Ascending aorta (tissue), 2 donors: Measurements from ENCODE around the gene ODF2L. TPM values are rescaled to one million over a fixed set of nuclear protein-coding genes. Genes with fewer than 3 reads are reported as not detected.

Source experiments
- DNase-seq, 2 donors: peaks; one replicate each; pipeline ENCODE4 v3.0.0-alpha.2; 2019; ENCODE audit warnings: low spot score in 2 of 2
- H3K27ac ChIP-seq, 2 donors: fragments of 200-600 bp; sonication (generic); one replicate each; pipeline ENCODE4 v1.5.1; 2016 to 2017; ENCODE audit warnings: mild to moderate bottlenecking in 1 of 2
- H3K27me3 ChIP-seq: fragments of 200-600 bp; sonication (generic); one replicate; pipeline ENCODE4 v1.5.1; 2017
- H3K36me3 ChIP-seq, 2 donors: fragments of 200-600 bp; sonication (generic); one replicate each; pipeline ENCODE4 v1.5.1; 2016
- H3K4me1 ChIP-seq, 2 donors: fragments of 200-600 bp; sonication (generic); one replicate each; pipeline ENCODE4 v1.5.1; 2016 to 2017; ENCODE audit warnings: mild to moderate bottlenecking in 1 of 2
- H3K4me3 ChIP-seq, 2 donors: fragments of 200-600 bp; sonication (generic); one replicate each; pipeline ENCODE4 v1.5.1; 2016 to 2017; ENCODE audit warnings: mild to moderate bottlenecking in 1 of 2
- H3K9me3 ChIP-seq, 2 donors: fragments of 200-600 bp; sonication (generic); one replicate each; pipeline ENCODE4 v1.5.1; 2016
- intact Hi-C: fragments of 100-400 bp; cut with DNase I; formaldehyde crosslinking; loops from one replicate; pipeline ENCODE4 v1.15.1; 2023
- total RNA-seq: library from RNA; depleted of rRNA; stranded (reverse); fragments of >200 nt; gene quantifications from one replicate; pipeline ENCODE4 v1.1.0, GENCODE V29; 2016
- TF ChIP-seq, protein P1 (sequence below), 3 experiments: fragments of 200-600 bp in 2 of 3; fragments of 450-650 bp in 1 of 3; sonication (generic) in 2 of 3; IDR thresholded peaks; one replicate each; pipeline ENCODE4 v1.5.1; 2016 to 2019; ENCODE audit warnings: antibody characterized with exemption in 3 of 3, mild to moderate bottlenecking in 1 of 3, moderate library complexity in 1 of 3

The ODF2L gene
- total RNA-seq, 1 donor from 2014 or later = 6.2 TPM

GRCh38 chr1:86339906-86340305 lies 56.2 kb downstream of the ODF2L start:
- intact Hi-C loops = no loop called here
- TF ChIP-seq, protein P1, sequence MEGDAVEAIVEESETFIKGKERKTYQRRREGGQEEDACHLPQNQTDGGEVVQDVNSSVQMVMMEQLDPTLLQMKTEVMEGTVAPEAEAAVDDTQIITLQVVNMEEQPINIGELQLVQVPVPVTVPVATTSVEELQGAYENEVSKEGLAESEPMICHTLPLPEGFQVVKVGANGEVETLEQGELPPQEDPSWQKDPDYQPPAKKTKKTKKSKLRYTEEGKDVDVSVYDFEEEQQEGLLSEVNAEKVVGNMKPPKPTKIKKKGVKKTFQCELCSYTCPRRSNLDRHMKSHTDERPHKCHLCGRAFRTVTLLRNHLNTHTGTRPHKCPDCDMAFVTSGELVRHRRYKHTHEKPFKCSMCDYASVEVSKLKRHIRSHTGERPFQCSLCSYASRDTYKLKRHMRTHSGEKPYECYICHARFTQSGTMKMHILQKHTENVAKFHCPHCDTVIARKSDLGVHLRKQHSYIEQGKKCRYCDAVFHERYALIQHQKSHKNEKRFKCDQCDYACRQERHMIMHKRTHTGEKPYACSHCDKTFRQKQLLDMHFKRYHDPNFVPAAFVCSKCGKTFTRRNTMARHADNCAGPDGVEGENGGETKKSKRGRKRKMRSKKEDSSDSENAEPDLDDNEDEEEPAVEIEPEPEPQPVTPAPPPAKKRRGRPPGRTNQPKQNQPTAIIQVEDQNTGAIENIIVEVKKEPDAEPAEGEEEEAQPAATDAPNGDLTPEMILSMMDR (IDR thresholded peaks at IDR 0.05) = no peak
- Histone ChIP-seq H3K27me3 (no peaks in the 10 kb centered on the region), H3K27ac (no peak overlapping the region), H3K4me1 (no peaks in the 10 kb centered on the region), H3K4me3 (no peak overlapping the region), H3K9me3 (peaks cover 0 to 5% of the 10 kb centered on the region in 2 donors), H3K36me3 (no peaks in the 10 kb centered on the region)
- no peak for DNase-seq

DNA sequence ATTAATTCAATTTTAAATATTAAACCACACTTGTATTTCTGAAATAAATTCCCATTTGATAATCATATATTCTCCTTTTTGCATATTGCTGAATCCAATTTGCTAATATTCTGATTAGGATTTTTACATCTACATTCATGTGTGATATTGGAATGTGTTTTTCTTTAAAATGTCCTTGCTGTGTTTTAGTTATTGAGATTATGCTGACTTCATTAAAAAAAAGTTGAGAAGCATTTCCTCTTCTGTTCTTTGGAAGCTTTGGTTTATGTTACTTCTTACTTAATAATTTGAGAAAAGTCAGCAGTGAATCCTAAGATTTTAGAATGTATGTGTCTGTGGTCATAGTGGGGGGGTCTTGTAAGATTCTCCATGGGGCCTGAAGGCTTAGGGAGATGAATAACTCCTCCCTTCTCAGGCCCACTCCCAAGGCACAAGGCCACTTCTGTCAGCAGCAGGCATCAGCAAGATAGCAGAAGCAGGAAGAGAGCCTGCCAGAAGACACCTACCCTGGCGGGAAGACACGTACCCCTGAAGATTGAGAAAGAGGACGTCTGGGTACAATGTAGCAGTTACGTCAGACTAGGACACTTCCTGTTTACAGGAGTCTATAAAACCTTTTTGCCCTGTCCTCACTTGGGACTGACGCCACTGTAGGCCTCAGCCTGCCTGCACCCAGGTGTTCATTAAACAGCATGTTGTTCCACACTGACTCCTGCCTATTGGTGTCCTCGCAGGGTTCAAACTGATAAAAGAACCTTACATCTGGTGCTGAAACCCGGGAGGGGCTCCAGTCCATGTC lies 56.9 kb downstream of the ODF2L start:
- Histone ChIP-seq H3K27ac (no peak overlapping the region), H3K4me1 (no peaks in the 10 kb centered on the region), H3K9me3 (no peaks in the 10 kb centered on the region), H3K4me3 (no peak overlapping the region), H3K36me3 (no peaks in the 10 kb centered on the region), H3K27me3 (no peaks in the 10 kb centered on the region)
- intact Hi-C loops = no loop called here
- no peak for DNase-seq
- TF ChIP-seq, protein P1 (IDR thresholded peaks at IDR 0.05) = no peak

DNA sequence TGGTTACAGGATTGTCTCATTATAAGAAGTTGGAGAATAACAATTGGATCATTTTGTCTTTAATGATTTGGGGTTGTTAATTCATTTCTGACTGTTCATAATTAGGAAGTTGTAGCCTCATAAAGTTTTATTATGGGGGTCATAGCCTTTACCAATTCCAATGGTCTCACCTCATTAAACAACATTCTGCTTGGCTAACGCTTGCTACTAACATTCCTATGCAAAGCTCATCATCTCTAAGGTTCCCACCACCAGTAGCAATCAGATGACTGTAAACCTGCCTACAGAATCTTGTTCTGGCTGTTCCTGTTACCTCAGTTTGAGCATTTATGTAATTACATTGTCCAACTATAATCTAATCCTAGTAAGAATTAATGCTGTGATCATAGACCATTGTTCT lies 60.2 kb downstream of the ODF2L start:
- intact Hi-C loops = no loop called here
- no peak for DNase-seq
- no peaks in the 10 kb centered on the region for H3K4me1 ChIP-seq
- H3K27ac ChIP-seq = no peak overlapping the region
- H3K27me3 ChIP-seq = no peaks in the 10 kb centered on the region
- H3K9me3 ChIP-seq = no peaks in the 10 kb centered on the region
- TF ChIP-seq, protein P1 (IDR thresholded peaks at IDR 0.05) = no peak
- no peaks in the 10 kb centered on the region for H3K36me3 ChIP-seq
- no peak overlapping the region for H3K4me3 ChIP-seq

DNA sequence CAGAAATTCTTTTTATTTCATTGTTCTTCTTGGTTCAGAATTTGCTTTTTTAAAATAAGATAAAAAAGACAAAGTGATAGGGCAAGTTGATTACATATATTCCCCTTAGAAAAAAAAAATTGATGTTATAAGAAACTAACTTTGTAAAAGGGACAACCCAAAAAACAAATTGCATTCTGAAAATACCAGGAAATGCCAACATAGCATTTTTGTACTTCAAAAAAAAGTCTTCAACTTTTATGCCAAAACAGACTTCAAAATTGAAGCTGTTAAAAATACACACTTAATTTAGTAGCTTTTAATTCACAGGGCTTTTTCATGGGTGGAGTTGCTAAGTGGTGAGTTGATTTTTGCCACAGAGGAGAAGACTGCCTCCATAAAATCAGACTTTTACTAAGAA lies 70.9 kb downstream of the ODF2L start:
- intact Hi-C loops = no loop called here
- TF ChIP-seq, protein P1 (IDR thresholded peaks at IDR 0.05) = no peak
- H3K4me3 ChIP-seq = no peak overlapping the region
- DNase-seq = no peak
- no peaks in the 10 kb centered on the region for H3K9me3 ChIP-seq
- H3K4me1 ChIP-seq = no peaks in the 10 kb centered on the region
- no peaks in the 10 kb centered on the region for H3K36me3 ChIP-seq
- no peak overlapping the region for H3K27ac ChIP-seq
- H3K27me3 ChIP-seq = no peaks in the 10 kb centered on the region

- no peak for DNase-seq
- Histone ChIP-seq H3K27me3 (no peaks in the 10 kb centered on the region), H3K27ac (no peak overlapping the region), H3K4me3 (no peak overlapping the region), H3K9me3 (no peaks in the 10 kb centered on the region), H3K4me1 (no peaks in the 10 kb centered on the region), H3K36me3 (no peaks in the 10 kb centered on the region)
- TF ChIP-seq, protein P1 (IDR thresholded peaks at IDR 0.05) = no peak
- intact Hi-C loops = no loop called here
These were observed 71.8 kb downstream of the ODF2L start for GRCh38 chr1:86324130-86324822.
